Mucosa of descending colon (tissue), 3 donors: ENCODE measurements around the gene OSTM1. TPM values are rescaled to one million over a fixed set of nuclear protein-coding genes. Genes with fewer than 3 reads are reported as not detected.

Experiments used
- ATAC-seq: fragments of 200-7000 bp; cut with Tn5 transposase; one replicate; pipeline ENCODE4 v1.9.1; 2020; ENCODE audit warnings: mild to moderate bottlenecking, moderate library complexity
- DNase-seq, 3 donors: peaks; one replicate each; pipeline ENCODE4 v3.0.0-alpha.2; 2020
- H3K36me3 ChIP-seq: fragments of 200-600 bp; one replicate; pipeline ENCODE4 v1.8.0; 2021; ENCODE audit warnings: low read depth, mild to moderate bottlenecking
- H3K4me1 ChIP-seq: fragments of 200-600 bp; one replicate; pipeline ENCODE4 v1.8.0; 2021; ENCODE audit warnings: low read depth, mild to moderate bottlenecking
- H3K4me3 ChIP-seq: fragments of 200-600 bp; one replicate; pipeline ENCODE4 v1.8.0; 2021; ENCODE audit warnings: mild to moderate bottlenecking
- H3K9me3 ChIP-seq: fragments of 200-600 bp; one replicate; pipeline ENCODE4 v1.8.0; 2021; ENCODE audit warnings: mild to moderate bottlenecking
- CTCF ChIP-seq: fragments of 200-600 bp; IDR thresholded peaks from one replicate; pipeline ENCODE4 v1.8.0; 2022; ENCODE audit warnings: antibody characterized with exemption, mild to moderate bottlenecking
- intact Hi-C, 2 donors: fragments of 100-400 bp; cut with DNase I in 1 of 2; cut with micrococcal nuclease in 1 of 2; formaldehyde crosslinking; loops; one replicate each; pipeline versions ENCODE4 v1.11.0 to v1.11.1; 2022; cut with DNase I, micrococcal nuclease
- total RNA-seq, 3 donors: library from RNA; stranded (reverse); fragmentation: NEBNext Ultra II Directional in 2 of 3; extraction: Animal tissue kit (Norgen Biotek cat#: 25700) in 2 of 3; gene quantifications; one replicate each; pipeline versions ENCODE4 v1.2.1 to v1.2.4, GENCODE V29; 2021 to 2023
- donor health status: DM: no; HTN: no; CAD: no; lungs with moderate emphysema.
- donor health status: DM: no; HTN: no; CAD: no.
- donor health status: DM: no; HTN: yes; CAD: no.

Gene OSTM1
- total RNA-seq, 3 donors from 2014 or later, result 24.6 to 67.5 (median 32.1) TPM

- H3K4me3 ChIP-seq, result no peak overlapping the region
- H3K4me1 ChIP-seq, result peaks cover 11% of the 10 kb centered on the region
- no peak for TF ChIP-seq CTCF
- intact Hi-C loops, result no loop called here
- H3K36me3 ChIP-seq, result no peaks in the 10 kb centered on the region
- H3K9me3 ChIP-seq, result no peaks in the 10 kb centered on the region
- ATAC-seq (peak; percentile 87), DNase-seq (peak in 1 of 3 donors; percentile 30)
Measured at GRCh38 chr6:108030211-108030610, 44.3 kb downstream of the OSTM1 start.

GRCh38 chr6:108029226-108029921, 45.2 kb downstream of the OSTM1 start:
- DNase-seq (no peak), ATAC-seq (no peak)
- peaks cover 11% of the 10 kb centered on the region for H3K4me1 ChIP-seq
- no peaks in the 10 kb centered on the region for H3K36me3 ChIP-seq
- no peak overlapping the region for H3K4me3 ChIP-seq
- no peak for TF ChIP-seq CTCF
- intact Hi-C loops, result no loop called here
- H3K9me3 ChIP-seq, result no peaks in the 10 kb centered on the region

GRCh38 chr6:108027594-108027993, 46.9 kb downstream of the OSTM1 start:
- intact Hi-C loops, result no loop called here
- Histone ChIP-seq H3K36me3 (no peaks in the 10 kb centered on the region), H3K4me3 (no peak overlapping the region), H3K4me1 (peaks cover 11% of the 10 kb centered on the region), H3K9me3 (no peaks in the 10 kb centered on the region)
- DNase-seq, result peak in 2 of 3 donors; percentile 70 to 76
- peak; percentile 87 for ATAC-seq
- no peak for TF ChIP-seq CTCF

- no peak overlapping the region for H3K4me3 ChIP-seq
- H3K4me1 ChIP-seq, result peaks cover 11% of the 10 kb centered on the region
- DNase-seq, result no peak
- no peak for ATAC-seq
- no peaks in the 10 kb centered on the region for H3K36me3 ChIP-seq
- intact Hi-C loops, result no loop called here
- no peak for TF ChIP-seq CTCF
- no peaks in the 10 kb centered on the region for H3K9me3 ChIP-seq
Measured at GRCh38 chr6:108027056-108027455, 47.5 kb downstream of the OSTM1 start.

- Histone ChIP-seq H3K36me3 (no peaks in the 10 kb centered on the region), H3K4me3 (no peak overlapping the region), H3K9me3 (no peaks in the 10 kb centered on the region), H3K4me1 (peaks cover 9% of the 10 kb centered on the region)
- DNase-seq (no peak), ATAC-seq (no peak)
- intact Hi-C loops, result no loop called here
- TF ChIP-seq CTCF, result no peak
Measured at GRCh38 chr6:108024427-108025073, 50.0 kb downstream of the OSTM1 start.
